ENCODE data around the gene CFAP210. TPM values are rescaled to one million over a fixed set of nuclear protein-coding genes. Genes with fewer than 3 reads are reported as not detected.
"Not testable (repeated sequence)": the region's sequence is repeated elsewhere in the genome, so short reads cannot be mapped to it uniquely, and the experiment has no call there.

CFAP210 gene
- total RNA-seq, 1 donor = not detected

DNA sequence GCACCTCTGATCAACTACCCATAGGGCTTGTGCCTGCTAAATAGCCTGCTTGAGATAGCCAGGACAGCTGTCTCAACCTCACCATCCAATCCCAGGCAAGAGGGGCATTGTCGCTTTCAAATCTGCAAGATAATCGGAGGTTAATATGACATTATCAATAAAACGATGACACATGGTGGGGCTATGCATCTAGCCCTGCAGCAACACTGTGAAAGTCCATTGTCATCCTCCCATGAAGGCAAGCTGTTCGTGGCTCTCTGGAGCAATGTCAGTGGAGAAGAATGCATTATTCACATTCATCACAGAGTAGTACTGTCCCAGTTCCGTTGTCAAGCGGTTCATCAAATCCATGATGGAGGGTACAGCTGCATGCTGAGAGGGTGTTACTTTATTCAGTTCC lies 20.5 kb upstream of the CFAP210 start:
- DNase-seq (ENCODE audit: low read depth in 2 of 3, low spot score in 2 of 3) = no peak

DNA sequence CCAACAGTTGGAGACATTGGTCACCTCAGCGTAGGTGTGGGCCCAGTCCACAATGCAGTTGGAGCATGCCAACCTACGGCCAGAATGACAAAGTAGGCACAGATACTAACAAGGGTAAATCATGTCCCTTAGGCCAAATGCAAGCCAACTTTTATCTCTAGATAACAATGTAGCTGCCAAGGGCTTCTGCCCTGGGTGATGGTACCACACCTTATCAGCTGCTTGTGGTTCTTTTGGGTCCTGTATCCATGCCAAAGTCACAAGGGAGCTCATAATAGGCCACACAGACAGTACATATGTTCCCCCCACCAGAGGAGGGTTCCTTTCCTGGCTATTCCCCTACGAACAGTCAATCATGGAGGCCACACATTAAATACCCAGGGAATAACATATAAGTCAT lies 19.1 kb upstream of the CFAP210 start:
- DNase-seq (ENCODE audit: low read depth in 2 of 3, low spot score in 2 of 3) = no peak

GRCh38 chr2:169712791-169713227 lies 18.6 kb upstream of the CFAP210 start:
- DNase-seq (ENCODE audit: low read depth in 2 of 3, low spot score in 2 of 3) = no peak

- DNase-seq (ENCODE audit: low read depth in 2 of 3, low spot score in 2 of 3) = no peak
These were observed 17.7 kb upstream of the CFAP210 start for GRCh38 chr2:169711751-169712509.

DNA sequence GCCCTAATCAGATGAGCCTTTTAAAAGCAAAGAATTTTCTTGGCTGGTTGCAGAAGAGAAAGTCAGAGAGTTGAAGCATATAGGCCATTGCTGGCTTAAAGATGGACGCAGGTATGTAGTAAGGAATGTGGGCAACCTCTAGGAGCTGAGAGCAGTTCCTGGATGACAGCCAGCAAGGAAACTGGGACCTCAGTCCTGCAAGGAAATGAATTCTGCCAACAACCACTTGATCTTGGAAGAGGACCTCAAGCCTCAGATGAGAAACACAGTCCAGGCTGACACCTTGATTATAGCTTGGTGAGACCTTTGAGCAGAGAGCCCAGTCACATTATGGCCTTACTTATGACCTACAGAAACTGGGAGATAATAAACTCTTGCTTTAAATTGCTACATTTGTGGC lies 15.8 kb upstream of the CFAP210 start:
- DNase-seq (ENCODE audit: low read depth in 2 of 3, low spot score in 2 of 3) = no peak

GRCh38 chr2:169709331-169709730 lies 15.1 kb upstream of the CFAP210 start:
- no peak for DNase-seq (ENCODE audit: low read depth in 2 of 3, low spot score in 2 of 3)

GRCh38 chr2:169707626-169708025 lies 13.4 kb upstream of the CFAP210 start:
- DNase-seq (ENCODE audit: low read depth in 2 of 3, low spot score in 2 of 3) = no peak

DNA sequence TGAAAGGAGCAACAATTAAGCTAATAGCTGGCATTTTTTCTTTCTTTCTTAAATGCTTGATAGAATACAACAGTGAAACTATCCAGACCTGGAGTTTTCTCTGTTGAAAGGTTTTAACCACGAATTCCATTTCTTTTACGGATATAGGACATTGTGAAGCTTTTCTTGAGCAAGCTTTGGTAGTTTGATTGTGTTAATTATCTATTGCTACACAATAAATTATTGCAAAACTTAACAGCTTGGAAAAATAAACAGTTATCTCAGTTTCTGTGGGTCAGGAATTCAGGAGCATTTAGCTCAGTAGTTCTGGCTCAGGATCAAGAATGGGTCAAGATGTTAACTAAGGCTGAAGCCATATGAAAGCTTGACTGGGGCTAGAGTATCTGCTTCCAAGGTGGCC lies 11.7 kb upstream of the CFAP210 start:
- DNase-seq (ENCODE audit: low read depth in 2 of 3, low spot score in 2 of 3) = no peak

DNA sequence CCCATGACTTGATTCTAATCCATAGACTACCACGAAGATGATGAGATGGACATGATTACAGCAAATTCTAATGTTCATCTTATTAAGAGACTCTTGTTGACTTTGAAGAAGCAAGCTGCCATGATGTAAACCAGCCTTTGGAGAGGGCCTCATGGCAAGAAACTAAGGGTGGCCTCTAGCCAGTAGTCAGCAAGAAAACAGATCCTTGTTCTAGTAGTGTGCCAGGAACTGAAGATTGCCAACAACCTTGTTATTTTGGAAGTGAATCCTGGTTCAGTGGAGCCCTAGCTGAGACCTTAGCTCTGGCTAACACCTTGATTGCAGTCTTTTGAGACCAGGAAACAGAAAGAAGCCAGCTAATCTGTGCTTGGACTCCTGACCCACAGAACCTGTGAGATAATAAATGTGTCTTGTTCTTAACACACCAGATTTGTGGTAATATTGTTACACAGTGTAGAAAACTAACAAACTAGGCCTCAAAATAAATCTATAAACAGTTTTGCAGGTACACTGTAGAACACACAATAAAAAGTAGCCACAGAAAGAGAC lies 10.0 kb upstream of the CFAP210 start:
- DNase-seq (ENCODE audit: low read depth in 2 of 3, low spot score in 2 of 3) = no peak

DNA sequence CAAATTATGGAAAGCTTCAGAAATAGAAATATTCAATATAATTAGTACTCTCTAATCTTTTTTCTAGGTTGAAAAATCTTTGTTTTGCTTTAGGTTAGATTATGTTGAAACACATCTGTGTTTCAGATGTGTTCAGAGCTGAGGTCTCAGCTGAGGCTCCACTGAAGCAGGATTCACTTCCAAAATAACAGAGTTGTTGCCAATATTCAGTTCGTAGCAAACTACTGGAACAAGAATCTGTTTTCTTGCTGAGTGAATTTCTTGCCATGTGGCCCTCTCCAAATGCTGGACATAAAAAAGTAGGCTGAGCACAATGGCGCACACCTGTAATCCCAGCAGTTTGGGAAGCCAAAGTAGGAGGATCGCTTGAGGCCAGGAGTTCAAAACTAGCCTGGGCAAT lies 8.8 kb upstream of the CFAP210 start:
- no peak for DNase-seq (ENCODE audit: low read depth in 2 of 3, low spot score in 2 of 3)

DNA sequence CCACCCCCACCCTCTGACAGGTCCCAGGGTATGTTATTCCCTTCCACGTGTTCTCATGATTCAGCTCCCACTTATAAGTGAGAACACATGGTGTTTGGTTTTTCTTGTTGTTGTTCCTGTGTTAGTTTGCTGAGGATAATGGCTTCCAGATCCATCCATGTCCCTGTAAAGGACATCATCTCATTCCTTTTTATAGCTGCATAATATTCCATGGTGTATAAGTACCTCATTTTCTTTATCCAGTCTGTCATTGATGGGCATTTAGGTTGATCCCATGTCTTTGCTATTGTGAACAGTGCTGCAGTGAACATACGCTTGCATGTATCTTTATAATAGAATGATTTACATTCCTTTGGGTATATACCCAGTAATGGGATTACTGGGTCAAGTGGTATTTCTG lies 5.0 kb upstream of the CFAP210 start:
- not testable (repeated sequence) for DNase-seq (ENCODE audit: low read depth in 2 of 3, low spot score in 2 of 3)

DNA sequence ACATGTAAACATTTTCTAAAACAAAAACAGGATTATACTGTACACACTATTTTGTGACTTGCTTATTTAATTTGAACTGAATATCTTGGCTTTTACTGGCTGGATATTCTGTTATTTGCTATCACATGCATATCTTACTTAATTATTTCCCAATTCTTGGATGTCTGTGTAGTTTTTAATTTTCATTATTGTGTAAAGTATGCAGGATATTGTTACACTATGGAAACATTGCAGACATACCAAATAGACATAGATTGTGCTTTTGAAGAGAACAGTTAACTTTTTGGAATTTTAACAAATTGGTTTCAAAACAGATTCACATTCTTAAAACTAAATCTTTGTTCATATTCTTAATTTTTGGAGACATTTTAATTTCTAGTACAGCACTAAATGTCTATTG lies 2.2 kb upstream of the CFAP210 start:
- no peak for DNase-seq (ENCODE audit: low read depth in 2 of 3, low spot score in 2 of 3)

DNA sequence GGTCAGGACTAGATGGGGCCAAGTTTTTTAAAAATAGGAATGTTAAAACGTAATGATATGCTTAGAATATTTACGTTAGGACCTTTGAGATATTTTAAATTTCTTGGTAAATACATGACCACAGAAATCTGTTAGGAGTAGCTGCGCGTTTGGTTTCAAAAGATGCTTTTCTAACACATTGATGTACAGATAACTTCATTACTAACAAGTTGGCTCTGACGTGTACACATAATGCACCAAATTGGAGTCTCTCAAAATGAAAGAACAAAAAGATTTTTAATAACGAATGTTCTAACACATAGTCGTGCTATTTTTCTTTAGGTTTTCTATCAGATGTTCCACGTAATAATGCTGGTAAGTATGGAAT lies 672 bp upstream of the CFAP210 start:
- no peak for DNase-seq (ENCODE audit: low read depth in 2 of 3, low spot score in 2 of 3)

DNA sequence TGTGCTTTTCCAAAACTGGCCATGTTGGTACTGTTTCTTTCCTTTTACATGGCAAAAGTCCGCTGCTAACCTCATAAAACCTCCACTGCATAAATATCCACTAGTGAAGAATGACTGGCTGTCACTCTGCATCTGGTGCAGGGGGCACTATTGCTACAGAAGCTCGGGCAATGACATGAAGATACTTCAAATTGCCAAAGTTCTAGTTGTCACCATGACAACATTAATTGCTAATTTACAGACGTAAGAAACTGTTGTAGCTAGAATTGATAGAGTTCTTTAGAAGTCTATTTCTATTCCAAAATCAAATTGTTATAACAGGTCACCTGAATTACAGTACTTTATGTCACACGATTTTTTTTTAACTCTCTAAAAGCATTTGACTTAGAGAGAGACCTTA lies 845 bp downstream of the CFAP210 start:
- peak in 2 of 3 donors; percentile 39 to 45 for DNase-seq (ENCODE audit: low read depth in 2 of 3, low spot score in 2 of 3)

DNA sequence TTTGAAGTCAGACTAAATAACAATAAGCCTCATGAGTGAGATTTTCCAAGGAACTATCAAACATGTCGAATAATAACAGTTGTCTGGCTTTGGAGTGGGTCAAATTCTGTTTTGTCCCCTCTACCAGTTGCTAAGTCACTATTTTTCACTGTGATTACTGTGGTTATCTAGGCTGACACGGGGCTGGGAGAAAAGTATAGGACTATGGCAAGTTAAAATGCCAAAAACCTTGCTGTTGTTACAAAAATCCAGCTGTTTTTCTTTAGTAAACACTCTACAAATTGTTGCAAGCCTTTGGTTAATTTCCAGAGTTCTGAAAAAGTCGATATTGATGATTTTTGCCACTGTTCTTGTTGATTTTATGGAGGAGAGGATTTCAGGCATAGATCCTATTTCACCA lies 1.5 kb downstream of the CFAP210 start:
- no peak for DNase-seq (ENCODE audit: low read depth in 2 of 3, low spot score in 2 of 3)

GRCh38 chr2:169690958-169691357 lies 3.2 kb downstream of the CFAP210 start:
- no peak for DNase-seq (ENCODE audit: low read depth in 2 of 3, low spot score in 2 of 3)

GRCh38 chr2:169687943-169688342 lies 6.3 kb downstream of the CFAP210 start:
- not testable (repeated sequence) for DNase-seq (ENCODE audit: low read depth in 2 of 3, low spot score in 2 of 3)

DNA sequence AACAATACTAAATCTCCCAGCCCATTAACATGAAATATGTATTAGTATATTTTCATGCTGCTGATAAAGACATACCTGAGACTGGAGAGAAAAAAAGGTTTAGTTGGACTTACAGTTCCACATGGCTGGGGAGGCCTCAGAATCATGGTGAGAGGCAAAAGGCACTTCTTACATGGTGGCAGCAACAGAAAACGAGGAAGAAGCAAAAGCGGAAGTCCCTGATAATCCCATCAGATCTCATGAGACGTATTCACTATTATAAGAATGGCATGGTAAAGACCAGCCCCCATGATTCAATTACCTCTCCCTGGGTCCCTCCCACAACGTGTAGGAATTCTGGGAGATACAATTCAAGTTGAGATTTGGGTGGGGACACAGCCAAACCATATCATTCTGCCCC lies 7.4 kb downstream of the CFAP210 start:
- DNase-seq (ENCODE audit: low read depth in 2 of 3, low spot score in 2 of 3) = not testable (repeated sequence)

DNA sequence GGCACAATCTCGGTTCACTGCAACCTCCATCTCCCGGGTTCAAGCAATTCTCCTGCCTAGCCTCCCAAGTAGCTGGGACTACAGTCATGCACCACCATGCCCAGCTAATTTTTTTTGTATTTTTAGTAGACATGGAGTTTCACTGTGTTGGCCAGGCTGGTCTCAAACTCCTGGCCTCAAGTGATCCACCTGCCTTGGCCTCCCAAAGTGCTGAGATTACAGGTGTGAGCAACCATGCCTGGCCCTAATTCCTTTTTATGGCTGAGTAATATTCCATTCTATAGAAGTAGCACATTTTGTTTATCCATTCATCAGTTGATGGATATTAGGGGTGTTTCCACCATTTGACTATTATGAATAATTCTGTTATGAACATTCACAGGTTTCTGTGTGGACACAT lies 9.5 kb downstream of the CFAP210 start:
- DNase-seq (ENCODE audit: low read depth in 2 of 3, low spot score in 2 of 3) = not testable (repeated sequence)

DNA sequence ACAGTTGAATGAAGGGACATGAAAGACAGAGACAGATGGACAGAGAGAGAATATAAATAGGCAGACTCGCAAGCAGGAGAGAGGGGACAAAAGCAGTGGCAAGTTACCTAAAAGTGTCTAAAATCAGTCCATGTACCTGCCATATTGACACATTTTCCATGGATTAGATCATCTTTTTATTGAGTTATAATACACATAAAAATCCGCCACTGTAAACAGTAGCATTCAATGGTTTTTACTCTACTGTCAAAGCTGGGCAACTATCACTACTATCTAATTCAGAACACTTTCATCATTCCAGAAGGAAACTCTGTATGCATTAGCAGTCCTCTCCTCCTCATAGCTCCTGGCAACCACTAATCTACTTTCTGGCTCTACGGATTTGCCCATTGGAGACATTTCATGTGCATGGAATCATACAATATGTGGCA lies 10.1 kb downstream of the CFAP210 start:
- DNase-seq (ENCODE audit: low read depth in 2 of 3, low spot score in 2 of 3) = no peak

- DNase-seq (ENCODE audit: low read depth in 2 of 3, low spot score in 2 of 3) = no peak
These were observed 10.6 kb downstream of the CFAP210 start for GRCh38 chr2:169683425-169684134.

DNA sequence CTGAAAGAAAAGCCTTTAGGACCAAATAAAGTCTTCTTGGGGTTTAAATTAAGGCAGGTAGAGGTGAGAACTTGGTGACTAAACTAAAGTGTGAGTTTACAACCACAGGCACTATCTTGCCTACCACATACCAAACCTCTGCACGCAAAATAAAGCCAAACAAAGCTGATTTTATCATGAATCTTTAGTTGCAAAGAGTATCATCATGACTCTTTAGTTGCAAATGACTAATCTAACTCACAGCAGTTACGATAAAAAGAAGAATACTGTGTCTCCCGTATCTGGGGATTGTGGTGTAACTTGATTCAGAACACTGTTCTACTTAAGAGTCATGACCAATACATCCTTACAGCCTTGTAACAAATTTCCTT lies 11.2 kb downstream of the CFAP210 start:
- DNase-seq (ENCODE audit: low read depth in 2 of 3, low spot score in 2 of 3) = no peak
